B cell (primary cell): ENCODE measurements around the gene PBLD.

Experiments
- EZH2 ChIP-seq: IDR thresholded peaks from 2 replicates; pipeline ENCODE4 v1.6.1; 2012; ENCODE audit warnings: borderline replicate concordance, low read depth, mild to moderate bottlenecking, moderate library complexity, low read length; ENCODE audit not compliant: insufficient read depth, poor library complexity, severe bottlenecking
- TF ChIP-seq, protein P1 (sequence below): fragments of 200-600 bp; IDR thresholded peaks from one replicate; pipeline ENCODE4 v1.8.0; 2022; ENCODE audit warnings: antibody characterized with exemption, mild to moderate bottlenecking

DNA sequence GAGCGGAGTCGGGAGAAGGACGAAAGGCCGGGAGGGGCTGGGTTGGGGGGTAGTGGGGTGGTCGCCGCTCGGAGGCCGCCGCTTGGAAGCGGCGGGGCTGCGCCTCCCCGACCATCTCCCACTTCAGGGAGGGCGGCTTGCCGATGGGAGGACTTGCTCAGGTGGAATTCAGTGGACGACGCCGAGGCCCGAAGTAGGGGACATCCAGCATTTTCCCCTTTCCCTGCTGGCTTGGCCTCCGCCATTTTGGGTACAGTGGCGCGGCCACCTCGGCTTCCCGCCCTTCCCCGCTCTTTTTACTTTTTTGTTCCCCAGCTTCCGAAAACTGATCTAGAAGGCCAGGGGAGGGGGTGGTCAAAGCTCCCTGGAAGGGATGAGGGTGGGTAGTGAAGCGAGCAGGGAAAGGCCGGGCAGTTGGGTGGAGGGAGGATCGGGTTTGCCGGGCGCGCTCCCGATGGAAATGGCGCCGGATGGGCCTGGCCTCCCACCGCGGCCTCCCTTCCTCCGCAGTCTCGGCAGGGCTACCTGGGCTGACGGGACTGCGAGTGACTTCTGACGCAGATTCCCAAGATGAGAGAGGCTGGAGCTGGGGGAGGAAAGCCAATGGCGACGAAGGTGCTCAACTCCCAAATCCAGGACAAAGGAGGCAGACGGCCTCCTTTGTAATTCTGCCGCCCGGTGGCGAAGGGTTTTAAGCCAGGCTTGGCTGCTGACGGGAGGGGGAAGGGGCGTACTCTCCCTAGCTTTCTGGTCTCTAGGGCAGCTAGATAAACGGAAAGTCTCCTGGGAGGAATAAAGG, at the start of gene PBLD:
- TF ChIP-seq, protein P1, sequence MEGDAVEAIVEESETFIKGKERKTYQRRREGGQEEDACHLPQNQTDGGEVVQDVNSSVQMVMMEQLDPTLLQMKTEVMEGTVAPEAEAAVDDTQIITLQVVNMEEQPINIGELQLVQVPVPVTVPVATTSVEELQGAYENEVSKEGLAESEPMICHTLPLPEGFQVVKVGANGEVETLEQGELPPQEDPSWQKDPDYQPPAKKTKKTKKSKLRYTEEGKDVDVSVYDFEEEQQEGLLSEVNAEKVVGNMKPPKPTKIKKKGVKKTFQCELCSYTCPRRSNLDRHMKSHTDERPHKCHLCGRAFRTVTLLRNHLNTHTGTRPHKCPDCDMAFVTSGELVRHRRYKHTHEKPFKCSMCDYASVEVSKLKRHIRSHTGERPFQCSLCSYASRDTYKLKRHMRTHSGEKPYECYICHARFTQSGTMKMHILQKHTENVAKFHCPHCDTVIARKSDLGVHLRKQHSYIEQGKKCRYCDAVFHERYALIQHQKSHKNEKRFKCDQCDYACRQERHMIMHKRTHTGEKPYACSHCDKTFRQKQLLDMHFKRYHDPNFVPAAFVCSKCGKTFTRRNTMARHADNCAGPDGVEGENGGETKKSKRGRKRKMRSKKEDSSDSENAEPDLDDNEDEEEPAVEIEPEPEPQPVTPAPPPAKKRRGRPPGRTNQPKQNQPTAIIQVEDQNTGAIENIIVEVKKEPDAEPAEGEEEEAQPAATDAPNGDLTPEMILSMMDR, result peak; percentile 51
- no peak for TF ChIP-seq EZH2
